HepG2 (cell line): ENCODE measurements around the gene MAPRE3. TPM values are rescaled to one million over a fixed set of nuclear protein-coding genes. Genes with fewer than 3 reads are reported as not detected.

Source experiments
- ETV5 ChIP-seq: IDR thresholded peaks from 2 replicates; pipeline ENCODE4 v1.6.1; 2018; ENCODE audit warnings: missing biosample characterization, missing genetic modification reagents, inconsistent platforms, borderline replicate concordance
- HNRNPK ChIP-seq: fragments of 200-400 bp; formaldehyde crosslinking; IDR thresholded peaks from 2 replicates; pipeline ENCODE4 v1.6.1; 2018; ENCODE audit warnings: low read length, low read depth, moderate library complexity, mild to moderate bottlenecking; ENCODE audit not compliant: poor library complexity, severe bottlenecking
- IKZF1 ChIP-seq: fragments of 450-650 bp; IDR thresholded peaks from 2 replicates; pipeline ENCODE4 v1.7.1; 2016
- ISX ChIP-seq: sonication (generic); formaldehyde crosslinking; conservative IDR thresholded peaks from 2 replicates; pipeline ENCODE4 v1.5.0; 2020; ENCODE audit warnings: missing genetic modification reagents
- PTBP1 ChIP-seq: fragments of 200-400 bp; formaldehyde crosslinking; IDR thresholded peaks from 2 replicates; pipeline ENCODE4 v1.6.1; 2018; ENCODE audit warnings: low read length, low read depth; ENCODE audit not compliant: poor library complexity, severe bottlenecking
- SRSF1 ChIP-seq: fragments of 200-400 bp; formaldehyde crosslinking; optimal IDR thresholded peaks from 2 replicates; pipeline ENCODE3; 2017; ENCODE audit warnings: mild to moderate bottlenecking, low read depth, low read length, moderate library complexity
- YY1 ChIP-seq: IDR thresholded peaks from 2 replicates; pipeline ENCODE4 v1.6.1; 2011; ENCODE audit warnings: low read length, low read depth, moderate library complexity, mild to moderate bottlenecking; ENCODE audit not compliant: insufficient read depth, insufficient replicate concordance
- ZC3H13 ChIP-seq: sonication (generic); formaldehyde crosslinking; IDR thresholded peaks from 2 replicates; pipeline ENCODE4 v1.8.1; 2023; ENCODE audit warnings: mild to moderate bottlenecking, missing genetic modification reagents, moderate library complexity
- ZNF343 ChIP-seq: sonication (generic); formaldehyde crosslinking; IDR thresholded peaks from 2 replicates; pipeline ENCODE4 v1.4.0; 2020; ENCODE audit warnings: mild to moderate bottlenecking, missing genetic modification reagents
- ZZZ3 ChIP-seq: sonication (generic); formaldehyde crosslinking; IDR thresholded peaks from 2 replicates; pipeline ENCODE4 v1.4.0; 2020; ENCODE audit warnings: missing genetic modification reagents, mild to moderate bottlenecking, borderline replicate concordance
- polyA plus RNA-seq, 8 experiments: library from polyadenylated mRNA; depleted of rRNA in 3 of 8; stranded (reverse) in 7 of 8; unstranded in 1 of 8; fragments of >200 nt; fragmentation: Illumina TruSeq in 4 of 8; extraction: Trizol in 4 of 8; gene quantifications; 2 replicates each; pipeline versions ENCODE4 v1.2.1 to v1.2.3, GENCODE V29; 2011 to 2016; ENCODE audit warnings: low read depth in 4 of 8, missing spikeins in 1 of 8, mixed read lengths in 1 of 8; ENCODE audit not compliant: insufficient read depth in 1 of 8
- total RNA-seq, 5 experiments: library from RNA; depleted of rRNA; stranded (reverse); fragments of >200 nt; fragmentation: Illumina TruSeq; extraction: Trizol; gene quantifications; 2 replicates each; pipeline ENCODE4 v1.2.3, GENCODE V29; 2016; ENCODE audit warnings: low read depth in 1 of 5
- TF ChIP-seq, protein P1 (sequence below): sonication (generic); formaldehyde crosslinking; conservative IDR thresholded peaks from 2 replicates; pipeline ENCODE4 v1.4.0; 2020; ENCODE audit warnings: missing genetic modification reagents
- TF ChIP-seq, protein P2 (sequence below): sonication (generic); formaldehyde crosslinking; conservative IDR thresholded peaks from 2 replicates; pipeline ENCODE4 v1.8.0; 2022; ENCODE audit warnings: mild to moderate bottlenecking, moderate library complexity, missing genetic modification reagents
- TF ChIP-seq, protein P3 (sequence below): sonication (generic); formaldehyde crosslinking; IDR thresholded peaks from 2 replicates; pipeline ENCODE4 v1.8.1; 2023; ENCODE audit warnings: mild to moderate bottlenecking, missing genetic modification reagents
- TF ChIP-seq, protein P4 (sequence below): sonication (generic); formaldehyde crosslinking; IDR thresholded peaks from one replicate; pipeline ENCODE4 v1.5.1; 2020; ENCODE audit warnings: mild to moderate bottlenecking, missing genetic modification reagents; ENCODE audit errors: not compliant biosample characterization

Gene MAPRE3
- total and polyA plus RNA-seq, 2 of the 13 experiments (the other 11 are each of a cell fraction or from before 2014, with no cell fraction given): 0.31 to 0.91 TPM

DNA sequence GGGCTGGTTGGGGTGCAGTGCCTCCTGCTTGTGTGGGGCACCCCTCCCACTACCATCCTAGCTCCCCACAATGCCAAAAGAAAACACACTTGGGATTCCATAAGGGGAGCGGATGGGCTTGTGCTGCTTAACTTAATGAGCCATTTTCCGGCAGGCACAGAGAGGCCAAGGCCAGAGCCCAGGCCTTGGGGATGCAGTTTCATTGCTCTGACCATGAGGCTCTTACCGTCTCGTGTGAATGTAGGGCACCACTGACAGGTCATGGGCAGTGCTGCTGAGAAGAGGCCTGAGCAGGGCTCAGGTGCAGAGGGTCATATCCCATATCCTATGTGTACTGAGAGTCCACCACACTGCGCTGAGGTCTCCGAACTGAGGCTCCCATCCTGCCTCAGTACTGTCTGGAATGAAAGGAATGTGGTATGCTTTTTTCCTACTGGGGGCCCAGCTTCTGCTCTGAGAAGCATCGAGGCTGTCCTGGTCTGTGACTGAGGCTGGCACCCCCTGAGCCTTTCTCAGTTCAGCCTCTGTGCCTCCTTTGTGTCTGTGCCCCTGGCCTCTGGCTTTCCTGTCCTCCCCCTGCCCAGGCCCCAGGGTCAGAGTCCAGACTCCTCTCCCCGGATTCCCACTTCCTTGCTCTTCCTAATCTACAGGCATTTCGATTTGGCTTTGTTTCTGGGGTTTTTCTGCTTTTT is 45.2 kb upstream of the MAPRE3 start (continued):
- TF ChIP-seq, protein P1, sequence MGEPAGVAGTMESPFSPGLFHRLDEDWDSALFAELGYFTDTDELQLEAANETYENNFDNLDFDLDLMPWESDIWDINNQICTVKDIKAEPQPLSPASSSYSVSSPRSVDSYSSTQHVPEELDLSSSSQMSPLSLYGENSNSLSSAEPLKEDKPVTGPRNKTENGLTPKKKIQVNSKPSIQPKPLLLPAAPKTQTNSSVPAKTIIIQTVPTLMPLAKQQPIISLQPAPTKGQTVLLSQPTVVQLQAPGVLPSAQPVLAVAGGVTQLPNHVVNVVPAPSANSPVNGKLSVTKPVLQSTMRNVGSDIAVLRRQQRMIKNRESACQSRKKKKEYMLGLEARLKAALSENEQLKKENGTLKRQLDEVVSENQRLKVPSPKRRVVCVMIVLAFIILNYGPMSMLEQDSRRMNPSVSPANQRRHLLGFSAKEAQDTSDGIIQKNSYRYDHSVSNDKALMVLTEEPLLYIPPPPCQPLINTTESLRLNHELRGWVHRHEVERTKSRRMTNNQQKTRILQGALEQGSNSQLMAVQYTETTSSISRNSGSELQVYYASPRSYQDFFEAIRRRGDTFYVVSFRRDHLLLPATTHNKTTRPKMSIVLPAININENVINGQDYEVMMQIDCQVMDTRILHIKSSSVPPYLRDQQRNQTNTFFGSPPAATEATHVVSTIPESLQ (CRISPR knock-in tag): no peak
- peak; percentile 44 for TF ChIP-seq YY1
- TF ChIP-seq IKZF1: no peak
- no peak for TF ChIP-seq SRSF1
- TF ChIP-seq, protein P2, sequence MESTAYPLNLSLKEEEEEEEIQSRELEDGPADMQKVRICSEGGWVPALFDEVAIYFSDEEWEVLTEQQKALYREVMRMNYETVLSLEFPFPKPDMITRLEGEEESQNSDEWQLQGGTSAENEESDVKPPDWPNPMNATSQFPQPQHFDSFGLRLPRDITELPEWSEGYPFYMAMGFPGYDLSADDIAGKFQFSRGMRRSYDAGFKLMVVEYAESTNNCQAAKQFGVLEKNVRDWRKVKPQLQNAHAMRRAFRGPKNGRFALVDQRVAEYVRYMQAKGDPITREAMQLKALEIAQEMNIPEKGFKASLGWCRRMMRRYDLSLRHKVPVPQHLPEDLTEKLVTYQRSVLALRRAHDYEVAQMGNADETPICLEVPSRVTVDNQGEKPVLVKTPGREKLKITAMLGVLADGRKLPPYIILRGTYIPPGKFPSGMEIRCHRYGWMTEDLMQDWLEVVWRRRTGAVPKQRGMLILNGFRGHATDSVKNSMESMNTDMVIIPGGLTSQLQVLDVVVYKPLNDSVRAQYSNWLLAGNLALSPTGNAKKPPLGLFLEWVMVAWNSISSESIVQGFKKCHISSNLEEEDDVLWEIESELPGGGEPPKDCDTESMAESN (CRISPR knock-in tag): peak; percentile 63; the same call in 1 of the 2 replicates
- TF ChIP-seq ZZZ3 (CRISPR knock-in tag): 0 out of 2 replicates have a peak, but pooled peaks have one; percentile 12
- TF ChIP-seq ISX (CRISPR knock-in tag): no peak
- TF ChIP-seq ZNF343 (CRISPR knock-in tag): no peak
- no peak for TF ChIP-seq HNRNPK
- TF ChIP-seq, protein P3, sequence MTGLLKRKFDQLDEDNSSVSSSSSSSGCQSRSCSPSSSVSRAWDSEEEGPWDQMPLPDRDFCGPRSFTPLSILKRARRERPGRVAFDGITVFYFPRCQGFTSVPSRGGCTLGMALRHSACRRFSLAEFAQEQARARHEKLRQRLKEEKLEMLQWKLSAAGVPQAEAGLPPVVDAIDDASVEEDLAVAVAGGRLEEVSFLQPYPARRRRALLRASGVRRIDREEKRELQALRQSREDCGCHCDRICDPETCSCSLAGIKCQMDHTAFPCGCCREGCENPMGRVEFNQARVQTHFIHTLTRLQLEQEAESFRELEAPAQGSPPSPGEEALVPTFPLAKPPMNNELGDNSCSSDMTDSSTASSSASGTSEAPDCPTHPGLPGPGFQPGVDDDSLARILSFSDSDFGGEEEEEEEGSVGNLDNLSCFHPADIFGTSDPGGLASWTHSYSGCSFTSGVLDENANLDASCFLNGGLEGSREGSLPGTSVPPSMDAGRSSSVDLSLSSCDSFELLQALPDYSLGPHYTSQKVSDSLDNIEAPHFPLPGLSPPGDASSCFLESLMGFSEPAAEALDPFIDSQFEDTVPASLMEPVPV: peak; percentile 22; the same call in 1 of the 2 replicates
- TF ChIP-seq ZC3H13 (CRISPR knock-in tag): no peak
- peak; percentile 86; the same call in 1 of the 2 replicates for TF ChIP-seq ETV5
- TF ChIP-seq, protein P4, sequence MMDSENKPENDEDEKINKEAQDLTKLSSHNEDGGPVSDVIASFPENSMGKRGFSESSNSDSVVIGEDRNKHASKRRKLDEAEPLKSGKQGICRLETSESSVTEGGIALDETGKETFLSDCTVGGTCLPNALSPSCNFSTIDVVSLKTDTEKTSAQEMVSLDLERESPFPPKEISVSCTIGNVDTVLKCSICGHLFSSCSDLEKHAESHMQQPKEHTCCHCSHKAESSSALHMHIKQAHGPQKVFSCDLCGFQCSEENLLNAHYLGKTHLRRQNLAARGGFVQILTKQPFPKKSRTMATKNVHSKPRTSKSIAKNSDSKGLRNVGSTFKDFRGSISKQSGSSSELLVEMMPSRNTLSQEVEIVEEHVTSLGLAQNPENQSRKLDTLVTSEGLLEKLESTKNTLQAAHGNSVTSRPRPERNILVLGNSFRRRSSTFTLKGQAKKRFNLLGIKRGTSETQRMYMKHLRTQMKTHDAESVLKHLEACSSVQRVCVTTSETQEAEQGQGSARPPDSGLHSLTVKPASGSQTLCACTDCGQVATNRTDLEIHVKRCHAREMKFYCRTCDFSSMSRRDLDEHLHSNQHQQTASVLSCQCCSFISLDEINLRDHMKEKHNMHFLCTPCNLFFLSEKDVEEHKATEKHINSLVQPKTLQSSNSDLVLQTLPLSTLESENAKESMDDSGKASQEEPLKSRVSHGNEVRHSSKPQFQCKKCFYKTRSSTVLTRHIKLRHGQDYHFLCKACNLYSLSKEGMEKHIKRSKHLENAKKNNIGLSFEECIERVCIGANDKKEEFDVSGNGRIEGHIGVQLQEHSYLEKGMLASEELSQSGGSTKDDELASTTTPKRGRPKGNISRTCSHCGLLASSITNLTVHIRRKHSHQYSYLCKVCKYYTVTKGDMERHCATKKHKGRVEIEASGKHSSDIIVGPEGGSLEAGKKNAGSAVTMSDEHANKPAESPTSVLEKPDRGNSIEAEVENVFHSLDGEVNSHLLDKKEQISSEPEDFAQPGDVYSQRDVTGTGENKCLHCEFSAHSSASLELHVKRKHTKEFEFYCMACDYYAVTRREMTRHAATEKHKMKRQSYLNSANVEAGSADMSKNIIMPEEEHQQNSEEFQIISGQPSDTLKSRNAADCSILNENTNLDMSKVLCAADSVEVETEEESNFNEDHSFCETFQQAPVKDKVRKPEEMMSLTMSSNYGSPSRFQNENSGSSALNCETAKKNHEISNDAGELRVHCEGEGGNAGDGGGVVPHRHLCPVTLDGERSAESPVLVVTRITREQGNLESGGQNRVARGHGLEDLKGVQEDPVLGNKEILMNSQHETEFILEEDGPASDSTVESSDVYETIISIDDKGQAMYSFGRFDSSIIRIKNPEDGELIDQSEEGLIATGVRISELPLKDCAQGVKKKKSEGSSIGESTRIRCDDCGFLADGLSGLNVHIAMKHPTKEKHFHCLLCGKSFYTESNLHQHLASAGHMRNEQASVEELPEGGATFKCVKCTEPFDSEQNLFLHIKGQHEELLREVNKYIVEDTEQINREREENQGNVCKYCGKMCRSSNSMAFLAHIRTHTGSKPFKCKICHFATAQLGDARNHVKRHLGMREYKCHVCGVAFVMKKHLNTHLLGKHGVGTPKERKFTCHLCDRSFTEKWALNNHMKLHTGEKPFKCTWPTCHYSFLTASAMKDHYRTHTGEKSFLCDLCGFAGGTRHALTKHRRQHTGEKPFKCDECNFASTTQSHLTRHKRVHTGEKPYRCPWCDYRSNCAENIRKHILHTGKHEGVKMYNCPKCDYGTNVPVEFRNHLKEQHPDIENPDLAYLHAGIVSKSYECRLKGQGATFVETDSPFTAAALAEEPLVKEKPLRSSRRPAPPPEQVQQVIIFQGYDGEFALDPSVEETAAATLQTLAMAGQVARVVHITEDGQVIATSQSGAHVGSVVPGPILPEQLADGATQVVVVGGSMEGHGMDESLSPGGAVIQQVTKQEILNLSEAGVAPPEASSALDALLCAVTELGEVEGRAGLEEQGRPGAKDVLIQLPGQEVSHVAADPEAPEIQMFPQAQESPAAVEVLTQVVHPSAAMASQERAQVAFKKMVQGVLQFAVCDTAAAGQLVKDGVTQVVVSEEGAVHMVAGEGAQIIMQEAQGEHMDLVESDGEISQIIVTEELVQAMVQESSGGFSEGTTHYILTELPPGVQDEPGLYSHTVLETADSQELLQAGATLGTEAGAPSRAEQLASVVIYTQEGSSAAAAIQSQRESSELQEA: no peak
- no peak for TF ChIP-seq PTBP1
